HG02571 (cell line): ENCODE results near the gene SRSF1.
"Not testable (repeated sequence)": the region's sequence is repeated elsewhere in the genome, so short reads cannot be mapped to it uniquely, and the experiment has no call there.

Source experiments
- ATAC-seq: cut with Tn5 transposase; IDR thresholded peaks from one replicate; pipeline ENCODE4 v1.9.1; 2021; ENCODE audit warnings: mild to moderate bottlenecking, moderate library complexity; ENCODE audit not compliant: unreplicated experiment

Gene SRSF1

GRCh38 chr17:58006924-58007780, at the start of gene SRSF1:
TSS of gene SRSF1 (minus strand) at chr17:58007246. CDS start at chr17:58007137, 109 bp downstream.
- peak; percentile 84 for ATAC-seq

GRCh38 chr17:58056476-58056875, 49.4 kb upstream of the SRSF1 start:
- no peak for ATAC-seq

GRCh38 chr17:58054641-58055040, 47.6 kb upstream of the SRSF1 start:
- ATAC-seq = no peak

- ATAC-seq = no peak
These were observed 46.1 kb upstream of the SRSF1 start for GRCh38 chr17:58052945-58053715.

GRCh38 chr17:58052407-58052806, 45.4 kb upstream of the SRSF1 start:
- no peak for ATAC-seq

- no peak for ATAC-seq
These were observed 44.4 kb upstream of the SRSF1 start for GRCh38 chr17:58051468-58051867.

GRCh38 chr17:58050966-58051365, 43.9 kb upstream of the SRSF1 start:
- no peak for ATAC-seq

GRCh38 chr17:58049533-58049932, 42.5 kb upstream of the SRSF1 start:
- no peak for ATAC-seq

- no peak for ATAC-seq
These were observed 40.5 kb upstream of the SRSF1 start for GRCh38 chr17:58047376-58048150.

- no peak for ATAC-seq
These were observed 39.4 kb upstream of the SRSF1 start for GRCh38 chr17:58046239-58047094.

- not testable (repeated sequence) for ATAC-seq
These were observed 37.2 kb upstream of the SRSF1 start for GRCh38 chr17:58044256-58044655.

- ATAC-seq = no peak
These were observed 36.5 kb upstream of the SRSF1 start for GRCh38 chr17:58043221-58044181.

- no peak for ATAC-seq
These were observed 34.1 kb upstream of the SRSF1 start for GRCh38 chr17:58041161-58041560.

GRCh38 chr17:58040386-58040785, 33.3 kb upstream of the SRSF1 start:
- ATAC-seq = no peak

GRCh38 chr17:58039975-58040374, 32.9 kb upstream of the SRSF1 start:
- no peak for ATAC-seq

GRCh38 chr17:58032691-58033415, 25.8 kb upstream of the SRSF1 start:
- no peak for ATAC-seq

GRCh38 chr17:58028578-58028977, 21.5 kb upstream of the SRSF1 start:
- no peak for ATAC-seq

GRCh38 chr17:58020401-58020800, 13.4 kb upstream of the SRSF1 start:
- ATAC-seq = no peak

GRCh38 chr17:58019521-58019920, 12.5 kb upstream of the SRSF1 start:
- no peak for ATAC-seq
